T-helper 1 cell treated with Interleukin-12 subunit alpha and Interleukin-12 subunit beta and Interleukin-4 antibody, amounts not matched to agents 30 μg/mL and 1 μg/mL, for 36 hours (primary cell): Measurements from ENCODE around the gene SASH1.

Source experiments
- H3K27ac Mint-ChIP-seq: one replicate; pipeline ENCODE4 v1.8.0; 2021; ENCODE audit warnings: mild to moderate bottlenecking, mixed read lengths
- H3K27me3 Mint-ChIP-seq: one replicate; pipeline ENCODE4 v1.8.0; 2021; ENCODE audit warnings: low read depth, mixed read lengths
- H3K36me3 Mint-ChIP-seq: one replicate; pipeline ENCODE4 v1.8.0; 2021; ENCODE audit warnings: low read depth, mixed read lengths
- H3K4me1 Mint-ChIP-seq: one replicate; pipeline ENCODE4 v1.8.0; 2021; ENCODE audit warnings: low read depth, mixed read lengths
- H3K4me3 Mint-ChIP-seq: one replicate; pipeline ENCODE4 v1.8.0; 2021; ENCODE audit warnings: mild to moderate bottlenecking, moderate library complexity, mixed read lengths
- H3K9me3 Mint-ChIP-seq: one replicate; pipeline ENCODE4 v1.8.0; 2021; ENCODE audit warnings: mixed read lengths

Gene SASH1

DNA sequence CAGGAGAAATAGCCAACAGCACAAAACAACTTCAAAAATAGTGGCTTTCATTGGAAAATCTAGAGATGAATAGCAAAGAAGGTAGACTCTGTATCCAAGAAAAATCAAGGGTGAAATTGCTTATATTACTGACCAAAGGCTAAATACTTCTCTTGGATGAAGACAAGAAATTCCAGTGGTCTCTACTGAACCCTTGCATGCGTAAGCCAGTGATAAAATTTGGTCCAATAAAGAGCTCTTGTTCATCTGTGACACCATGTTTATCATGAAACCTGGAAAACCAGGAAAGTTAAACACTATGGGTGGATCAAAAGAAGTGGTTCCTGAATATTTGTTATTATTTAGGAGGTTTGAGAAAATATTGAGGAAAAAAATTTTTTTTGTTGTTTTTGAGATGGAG is 25.6 kb upstream of the SASH1 start:
- Mint-ChIP-seq H3K27me3 (no peaks in the 10 kb centered on the region), H3K4me3 (no peak overlapping the region), H3K27ac (no peak overlapping the region), H3K9me3 (no peaks in the 10 kb centered on the region), H3K4me1 (no peaks in the 10 kb centered on the region), H3K36me3 (no peaks in the 10 kb centered on the region)

DNA sequence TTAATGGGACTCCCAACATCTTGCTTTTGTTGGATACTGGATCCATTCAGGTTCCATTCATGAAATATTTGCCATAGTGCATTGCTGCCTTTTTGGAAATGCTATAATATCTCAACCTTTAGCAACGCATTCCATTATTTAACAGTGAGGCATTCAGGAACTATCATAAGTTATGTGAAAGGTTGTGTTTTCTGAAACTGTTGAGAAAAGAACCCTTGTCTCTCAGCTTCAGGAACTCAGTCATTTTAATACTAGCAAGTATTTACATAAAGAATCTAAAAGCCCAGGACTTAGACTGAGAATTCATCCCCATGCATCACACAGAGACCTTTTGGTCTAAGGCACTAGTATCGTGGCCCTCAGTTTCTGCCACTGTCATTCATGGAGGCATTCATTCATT is 24.9 kb upstream of the SASH1 start:
- Mint-ChIP-seq H3K36me3 (no peaks in the 10 kb centered on the region), H3K4me3 (no peak overlapping the region), H3K27me3 (no peaks in the 10 kb centered on the region), H3K27ac (no peak overlapping the region), H3K9me3 (no peaks in the 10 kb centered on the region), H3K4me1 (no peaks in the 10 kb centered on the region)

DNA sequence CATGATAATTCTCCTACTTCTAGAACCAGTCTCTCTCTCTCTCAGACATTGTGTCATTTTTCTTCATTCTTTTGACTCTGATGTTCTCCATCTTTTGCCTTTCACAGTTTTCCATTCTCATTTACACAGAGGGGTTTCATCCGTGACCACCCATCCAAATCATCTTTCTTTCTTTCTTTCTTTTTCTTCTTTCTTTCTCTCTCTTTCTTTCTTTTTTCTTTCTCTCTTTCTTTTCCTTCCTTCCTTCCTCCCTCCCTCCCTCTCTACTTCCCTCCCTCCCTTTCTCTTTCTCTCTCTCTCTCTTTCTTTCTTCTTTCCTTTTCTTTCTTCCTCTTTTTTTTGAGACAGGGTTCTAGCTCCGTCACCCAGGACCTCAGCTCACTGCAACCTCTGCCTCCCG is 19.9 kb upstream of the SASH1 start:
- no peaks in the 10 kb centered on the region for H3K4me1 Mint-ChIP-seq
- no peaks in the 10 kb centered on the region for H3K9me3 Mint-ChIP-seq
- no peak overlapping the region for H3K4me3 Mint-ChIP-seq
- H3K27me3 Mint-ChIP-seq = no peaks in the 10 kb centered on the region
- H3K27ac Mint-ChIP-seq = no peak overlapping the region
- H3K36me3 Mint-ChIP-seq = no peaks in the 10 kb centered on the region

DNA sequence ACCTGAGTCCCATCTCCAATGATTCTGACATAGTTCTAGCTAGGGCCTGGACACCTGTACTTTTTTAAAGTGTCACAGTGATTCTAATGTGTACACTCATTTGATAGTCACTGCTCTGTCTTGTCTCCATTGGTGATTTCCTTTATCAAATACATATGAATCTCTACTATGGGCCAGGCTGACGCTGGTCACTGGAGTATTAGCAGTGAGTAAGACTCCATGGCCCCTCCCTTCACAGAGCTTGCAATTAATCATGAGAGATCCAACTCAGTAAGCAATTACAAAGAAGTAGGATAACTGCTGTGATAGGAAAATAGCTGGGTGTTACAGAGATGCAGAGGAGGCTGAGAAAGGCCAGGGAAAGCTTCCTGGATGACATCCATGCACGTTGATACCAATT is 19.3 kb upstream of the SASH1 start:
- H3K4me3 Mint-ChIP-seq = no peak overlapping the region
- no peaks in the 10 kb centered on the region for H3K4me1 Mint-ChIP-seq
- no peaks in the 10 kb centered on the region for H3K9me3 Mint-ChIP-seq
- H3K27ac Mint-ChIP-seq = no peak overlapping the region
- no peaks in the 10 kb centered on the region for H3K36me3 Mint-ChIP-seq
- H3K27me3 Mint-ChIP-seq = no peaks in the 10 kb centered on the region

DNA sequence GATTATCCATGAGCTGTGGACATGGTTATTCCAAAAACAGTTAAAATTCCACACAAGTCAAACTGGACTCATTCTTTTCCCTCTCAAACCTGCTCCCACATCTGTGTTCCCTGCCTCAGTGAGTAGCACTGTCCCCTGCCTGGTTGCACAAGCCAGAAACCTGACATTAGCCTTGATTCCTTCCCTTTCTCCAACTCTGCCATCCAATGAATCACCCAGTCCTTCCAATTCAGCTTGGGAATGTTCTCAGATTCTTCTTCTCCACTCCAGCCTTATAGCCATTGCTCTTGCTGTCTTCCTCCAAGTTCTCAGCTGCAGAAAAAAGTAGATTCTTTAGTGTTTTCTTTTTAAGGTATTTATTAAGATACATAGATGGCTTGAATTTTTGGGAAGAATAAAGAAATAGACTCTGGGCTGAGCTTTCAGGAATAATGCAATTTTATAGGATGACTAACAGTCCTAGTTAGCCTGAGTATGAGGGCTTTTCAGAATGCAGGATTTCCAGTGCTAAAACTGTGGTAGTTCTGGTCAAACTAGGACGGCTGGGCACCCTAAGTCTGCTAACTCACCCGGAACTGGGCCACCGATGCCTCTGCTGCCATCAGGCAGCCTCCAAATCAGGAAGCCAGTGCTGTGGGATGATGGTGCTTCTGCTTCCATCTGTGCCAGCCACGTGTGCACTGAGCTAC is 18.2 kb upstream of the SASH1 start:
- no peak overlapping the region for H3K4me3 Mint-ChIP-seq
- H3K36me3 Mint-ChIP-seq = no peaks in the 10 kb centered on the region
- H3K27ac Mint-ChIP-seq = no peak overlapping the region
- H3K4me1 Mint-ChIP-seq = no peaks in the 10 kb centered on the region
- H3K9me3 Mint-ChIP-seq = no peaks in the 10 kb centered on the region
- H3K27me3 Mint-ChIP-seq = peaks cover 9% of the 10 kb centered on the region

DNA sequence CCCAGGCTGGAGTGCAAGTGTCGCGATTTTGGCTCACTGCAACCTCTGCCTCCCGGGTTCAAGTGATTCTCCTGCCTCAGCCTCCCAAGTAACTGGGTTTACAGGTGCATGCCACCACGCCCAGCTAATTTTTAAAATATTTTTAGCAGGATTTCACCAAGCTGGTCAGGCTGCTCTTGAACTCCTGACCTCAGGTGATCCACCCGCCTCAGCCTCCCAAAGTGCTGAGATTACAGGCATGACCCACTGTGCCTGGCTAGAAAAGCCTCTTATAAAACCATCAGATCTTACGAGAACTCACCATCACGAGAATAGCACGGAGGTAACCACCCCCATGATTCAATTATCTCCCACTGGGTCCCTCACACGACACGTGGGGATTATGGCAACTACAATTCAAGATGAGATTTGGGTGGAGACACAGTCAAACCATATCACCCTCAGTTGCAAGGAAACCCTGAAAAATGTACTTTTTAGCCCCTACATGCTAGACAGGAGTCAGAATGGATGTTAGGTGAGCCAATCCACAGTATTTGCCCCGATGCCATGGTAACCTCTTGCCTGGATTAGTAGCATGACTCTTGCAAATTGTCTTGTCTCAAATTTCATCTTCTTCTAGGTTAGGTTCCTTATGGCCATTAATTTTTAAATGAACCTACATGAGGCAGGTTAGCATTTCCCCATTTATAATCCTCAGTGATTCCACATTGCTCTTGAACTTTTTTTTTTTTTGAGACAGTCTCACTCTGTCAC is 17.1 kb upstream of the SASH1 start:
- H3K27ac Mint-ChIP-seq = no peak overlapping the region
- peaks cover 11% of the 10 kb centered on the region for H3K27me3 Mint-ChIP-seq
- no peaks in the 10 kb centered on the region for H3K9me3 Mint-ChIP-seq
- H3K4me1 Mint-ChIP-seq = no peaks in the 10 kb centered on the region
- H3K4me3 Mint-ChIP-seq = no peak overlapping the region
- H3K36me3 Mint-ChIP-seq = no peaks in the 10 kb centered on the region

DNA sequence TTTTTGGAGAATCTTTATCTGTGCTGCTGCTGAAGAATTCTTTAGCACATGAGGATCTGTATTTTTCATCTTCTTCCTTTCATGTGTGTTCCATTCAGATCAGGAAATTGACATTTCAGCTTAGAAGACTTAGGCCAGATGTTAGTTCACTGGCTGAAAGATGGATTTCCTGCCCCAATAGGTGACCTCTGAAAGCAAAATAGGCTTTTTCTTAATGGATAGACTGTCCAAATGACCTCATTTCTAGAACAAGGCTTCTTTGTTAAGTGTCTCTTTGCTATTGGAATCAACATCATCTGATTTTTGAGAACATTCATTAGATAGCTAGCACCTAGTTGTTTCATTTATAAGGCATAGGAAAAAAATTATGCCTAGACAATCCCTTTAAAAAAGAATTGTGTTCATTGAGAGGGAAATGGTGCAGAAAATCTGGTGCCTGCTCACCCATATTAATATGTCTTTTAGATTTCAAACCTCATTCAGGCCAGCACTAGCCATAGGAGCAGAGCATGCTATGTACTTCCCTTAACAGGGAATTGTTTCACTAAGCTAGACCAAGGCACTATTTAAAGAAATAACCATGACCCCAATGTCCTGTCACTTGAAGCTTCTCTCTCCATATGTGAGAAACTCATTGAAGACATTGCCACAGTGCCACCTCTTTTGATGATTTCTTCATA is 13.6 kb upstream of the SASH1 start:
- H3K4me1 Mint-ChIP-seq = no peaks in the 10 kb centered on the region

DNA sequence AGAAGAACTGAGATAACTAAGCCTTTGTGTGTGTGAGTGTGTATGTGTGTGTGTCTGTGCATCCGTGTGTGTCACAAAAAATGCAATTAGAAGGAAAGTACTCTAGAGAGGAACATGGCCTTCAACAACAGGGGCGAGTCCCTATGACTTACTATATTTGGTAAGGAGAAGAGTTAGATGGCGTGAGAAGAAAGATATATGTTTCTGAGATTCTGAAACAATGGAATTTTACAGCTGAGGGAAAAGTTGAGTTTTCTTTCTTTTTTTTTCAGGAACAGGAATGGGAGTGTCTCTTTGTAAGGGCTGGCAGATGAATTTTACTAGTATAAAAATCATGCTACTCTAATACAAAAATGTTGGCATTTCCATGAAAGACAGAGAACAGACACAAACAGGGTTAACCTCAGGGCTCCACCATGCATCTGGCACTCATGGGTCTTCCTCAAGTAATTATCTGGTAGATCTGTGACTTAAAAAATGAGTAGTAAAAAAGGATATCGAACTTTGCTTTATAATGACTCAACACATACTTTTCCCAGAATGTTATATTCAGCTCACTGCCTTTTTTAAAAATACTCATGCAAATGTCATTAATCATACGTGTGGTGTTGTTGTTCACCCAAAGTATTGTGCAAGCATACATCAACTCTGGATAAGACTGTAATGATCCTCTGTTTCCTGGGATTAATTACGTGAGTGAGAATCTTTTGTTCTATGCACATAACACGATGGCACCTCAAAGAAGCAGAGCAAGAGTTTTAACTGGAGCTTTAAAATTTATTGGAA is 12.8 kb upstream of the SASH1 start:
- no peaks in the 10 kb centered on the region for H3K4me1 Mint-ChIP-seq
- no peaks in the 10 kb centered on the region for H3K36me3 Mint-ChIP-seq
- H3K9me3 Mint-ChIP-seq = no peaks in the 10 kb centered on the region

More for the DNA sequence above, 13.6 kb upstream of the SASH1 start:
- Mint-ChIP-seq H3K27me3 (peaks cover 25% of the 10 kb centered on the region), H3K27ac (no peak overlapping the region), H3K36me3 (no peaks in the 10 kb centered on the region), H3K4me3 (no peak overlapping the region), H3K9me3 (no peaks in the 10 kb centered on the region)

DNA sequence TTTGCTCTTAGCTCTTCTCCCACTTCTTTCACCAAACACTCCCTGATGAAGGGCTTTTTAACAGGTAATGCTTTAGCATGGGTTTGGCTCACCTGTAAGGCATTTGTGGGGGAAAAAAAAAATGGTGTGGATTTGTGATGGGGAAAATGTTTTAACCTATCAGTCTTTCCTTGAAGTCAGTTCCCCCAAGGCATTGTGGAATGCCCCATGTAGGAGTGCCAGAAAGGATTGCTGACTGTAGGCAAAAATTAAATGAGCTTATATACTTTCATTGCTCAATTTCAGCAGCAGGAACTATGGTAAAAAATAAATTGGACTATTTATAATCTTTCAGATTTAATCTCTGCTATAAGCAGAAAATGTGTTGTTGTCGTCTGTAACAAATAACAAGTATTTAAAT is 10.6 kb upstream of the SASH1 start:
- Mint-ChIP-seq H3K27ac (no peak overlapping the region), H3K4me3 (no peak overlapping the region), H3K9me3 (no peaks in the 10 kb centered on the region), H3K36me3 (no peaks in the 10 kb centered on the region), H3K4me1 (no peaks in the 10 kb centered on the region), H3K27me3 (peaks cover 25% of the 10 kb centered on the region)

More for the DNA sequence above, 12.8 kb upstream of the SASH1 start:
- peaks cover 25% of the 10 kb centered on the region for H3K27me3 Mint-ChIP-seq
- H3K4me3 Mint-ChIP-seq = no peak overlapping the region
- no peak overlapping the region for H3K27ac Mint-ChIP-seq

DNA sequence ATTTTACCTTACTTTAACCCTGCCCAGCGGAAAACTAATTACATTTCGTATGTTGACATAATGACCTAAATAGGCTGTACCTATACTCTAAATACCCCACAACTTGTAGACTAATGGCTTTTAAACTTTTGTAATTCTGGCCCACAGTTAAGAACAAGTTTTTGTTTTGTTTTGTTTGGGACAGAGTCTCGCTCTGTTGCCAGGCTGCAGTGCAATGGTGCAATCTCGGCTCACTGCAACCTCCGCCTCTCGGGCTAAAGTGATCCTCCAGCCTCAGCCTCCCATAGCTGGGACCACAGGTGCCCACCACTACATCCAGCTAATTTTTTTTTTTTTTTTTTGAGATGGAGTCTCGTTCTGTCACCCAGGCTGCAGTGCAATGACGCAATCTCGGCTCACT is 5.7 kb upstream of the SASH1 start:
- H3K27ac Mint-ChIP-seq = no peak overlapping the region
- H3K36me3 Mint-ChIP-seq = peaks cover under 1% of the 10 kb centered on the region
- peaks cover 7% of the 10 kb centered on the region for H3K27me3 Mint-ChIP-seq
- no peaks in the 10 kb centered on the region for H3K9me3 Mint-ChIP-seq
- H3K4me1 Mint-ChIP-seq = peaks cover under 1% of the 10 kb centered on the region
- H3K4me3 Mint-ChIP-seq = no peak overlapping the region

DNA sequence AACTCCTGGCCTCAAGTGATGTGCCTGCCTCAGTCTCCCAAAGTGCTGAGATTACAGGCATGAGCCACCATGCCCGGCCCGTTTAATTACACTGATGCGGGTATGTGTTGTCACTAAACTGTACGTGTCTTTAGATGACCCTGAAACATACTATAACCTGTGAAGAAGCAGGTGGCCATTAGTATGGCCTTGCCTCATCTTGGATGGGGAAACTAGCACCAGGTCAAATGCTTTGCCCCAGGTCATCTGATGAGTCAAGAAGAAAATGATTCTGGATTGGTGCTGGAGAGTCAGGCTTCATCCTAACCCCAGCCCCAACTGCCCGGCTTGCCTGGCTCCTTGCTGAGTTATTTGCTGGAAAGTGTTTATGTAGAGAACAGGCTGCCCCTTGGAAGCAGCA is 2.9 kb upstream of the SASH1 start:
- Mint-ChIP-seq H3K27ac (no peak overlapping the region), H3K9me3 (no peaks in the 10 kb centered on the region), H3K36me3 (peaks cover 7% of the 10 kb centered on the region), H3K4me1 (peaks cover 11% of the 10 kb centered on the region), H3K27me3 (peaks cover 30% of the 10 kb centered on the region), H3K4me3 (no peak overlapping the region)

DNA sequence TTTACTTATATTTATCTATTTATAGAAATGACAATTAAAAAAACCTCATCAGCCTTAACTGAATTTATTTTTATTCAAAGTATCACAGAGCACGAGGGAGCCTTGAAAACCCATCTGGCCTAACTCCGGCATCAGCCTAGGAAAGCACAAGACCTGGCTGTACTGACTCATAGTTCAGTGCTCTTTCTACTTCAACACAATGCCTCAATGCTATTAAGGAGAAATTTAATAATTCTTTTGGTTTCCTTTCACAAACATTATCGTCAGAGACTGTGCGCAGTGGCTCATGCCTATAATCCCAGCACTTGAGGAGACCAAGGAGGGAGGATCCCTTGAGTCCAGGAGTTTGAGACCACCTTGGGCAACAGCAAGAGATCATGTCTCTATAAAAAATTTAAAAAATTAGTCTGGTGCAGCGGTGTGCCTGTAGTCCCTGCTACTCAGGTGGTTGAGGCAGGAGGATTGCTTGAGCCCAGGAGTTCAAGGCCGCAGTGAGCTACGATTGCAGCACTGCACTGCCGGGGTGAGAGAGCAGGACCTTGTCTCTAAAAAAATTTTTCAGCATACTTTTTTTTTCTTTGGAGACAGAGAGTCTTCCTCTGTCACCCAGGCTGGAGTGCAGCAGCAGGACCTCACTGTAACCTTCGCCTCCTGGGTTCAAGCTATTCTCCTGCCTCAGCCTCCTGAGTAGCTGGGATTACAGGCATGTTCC is 1.9 kb upstream of the SASH1 start:
- Mint-ChIP-seq H3K4me3 (no peak overlapping the region), H3K27me3 (peaks cover 40% of the 10 kb centered on the region), H3K36me3 (peaks cover 7% of the 10 kb centered on the region), H3K9me3 (no peaks in the 10 kb centered on the region), H3K27ac (no peak overlapping the region), H3K4me1 (peaks cover 11% of the 10 kb centered on the region)

DNA sequence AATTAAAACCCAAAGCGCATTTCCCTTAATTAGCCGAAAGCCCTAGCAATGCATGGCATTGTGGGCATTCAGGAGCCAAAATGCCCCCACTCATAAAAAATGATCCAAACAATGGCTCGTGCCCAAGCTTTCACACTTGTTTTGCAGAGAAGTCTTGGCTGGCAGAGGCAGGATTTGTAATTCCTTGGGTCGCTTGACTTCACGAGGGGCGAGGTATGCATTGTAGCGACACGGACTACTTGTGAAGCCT is 613 bp upstream of the SASH1 start:
- peaks cover 7% of the 10 kb centered on the region for H3K36me3 Mint-ChIP-seq
- H3K27me3 Mint-ChIP-seq = peaks cover 52% of the 10 kb centered on the region
- peak overlapping the region; percentile 52 for H3K27ac Mint-ChIP-seq
- H3K4me3 Mint-ChIP-seq = peak overlapping the region; percentile 84
- H3K9me3 Mint-ChIP-seq = no peaks in the 10 kb centered on the region
- H3K4me1 Mint-ChIP-seq = peaks cover 11% of the 10 kb centered on the region
